Activated CD8-positive, alpha-beta memory T cell treated with anti-CD3 and anti-CD28 coated beads, Interleukin-2, amount 10 ng/mL, durations not matched to agents 7 days and 5 days (primary cell): Measurements from ENCODE around the gene IDI2. TPM values are rescaled to one million over a fixed set of nuclear protein-coding genes. Genes with fewer than 3 reads are reported as not detected.

Experiments used
- ATAC-seq: fragments of 150-1000 bp; cut with Tn5 transposase; one replicate; pipeline ENCODE4 v1.10.0; 2021; ENCODE audit warnings: moderate library complexity
- CTCF ChIA-PET: fragments of 350-600 bp; sonication (Branson Sonifier 250); formaldehyde crosslinking; loops from one replicate; lab custom pipeline; 2021; ENCODE audit warnings: antibody characterized with exemption; lab: Charles Lee
- DNase-seq: peaks from one replicate; pipeline ENCODE4 v3.0.0-alpha.2; 2020
- H3K27ac Mint-ChIP-seq: one replicate; pipeline ENCODE4 v1.8.0; 2021; ENCODE audit warnings: mild to moderate bottlenecking, mixed read lengths
- H3K27me3 Mint-ChIP-seq: one replicate; pipeline ENCODE4 v1.8.0; 2021; ENCODE audit warnings: mixed read lengths
- H3K36me3 Mint-ChIP-seq: one replicate; pipeline ENCODE4 v1.8.0; 2021; ENCODE audit warnings: mild to moderate bottlenecking, mixed read lengths
- H3K4me1 Mint-ChIP-seq: one replicate; pipeline ENCODE4 v1.8.0; 2021; ENCODE audit warnings: mixed read lengths
- H3K4me3 Mint-ChIP-seq: one replicate; pipeline ENCODE4 v1.8.0; 2021; ENCODE audit warnings: mild to moderate bottlenecking, moderate library complexity, mixed read lengths
- H3K9me3 Mint-ChIP-seq: one replicate; pipeline ENCODE4 v1.8.0; 2022; ENCODE audit warnings: low read depth, mixed read lengths
- total RNA-seq, 2 experiments: library from RNA; stranded (reverse); gene quantifications; one replicate each; pipeline ENCODE4 v1.2.3, GENCODE V29; 2021

The IDI2 gene
- total RNA-seq, 2 experiments from 2014 or later: not detected

GRCh38 chr10:994836-995558, 30.7 kb downstream of the IDI2 start:
- H3K27ac Mint-ChIP-seq: peak overlapping the region; percentile 5
- H3K4me1 Mint-ChIP-seq: peaks cover 31% of the 10 kb centered on the region
- peaks cover 74% of the 10 kb centered on the region for H3K36me3 Mint-ChIP-seq
- DNase-seq: no peak
- ATAC-seq: no peak
- H3K4me3 Mint-ChIP-seq: no peak overlapping the region
- no peaks in the 10 kb centered on the region for H3K27me3 Mint-ChIP-seq
- no peaks in the 10 kb centered on the region for H3K9me3 Mint-ChIP-seq
- CTCF ChIA-PET: no interaction called here

- no peak overlapping the region for H3K4me3 Mint-ChIP-seq
- ATAC-seq (no peak), DNase-seq (no peak)
- H3K27ac Mint-ChIP-seq: no peak overlapping the region
- peaks cover 62% of the 10 kb centered on the region for H3K36me3 Mint-ChIP-seq
- H3K9me3 Mint-ChIP-seq: no peaks in the 10 kb centered on the region
- H3K27me3 Mint-ChIP-seq: no peaks in the 10 kb centered on the region
- peaks cover 40% of the 10 kb centered on the region for H3K4me1 Mint-ChIP-seq
- CTCF ChIA-PET: interaction anchor here (0.7 kb wide), 1 partner anchor 58 kb away, joined by 3 read pairs; no protein-coding TSS in a partner anchor
Measured at GRCh38 chr10:992871-993270, 32.8 kb downstream of the IDI2 start.

GRCh38 chr10:992467-992866, 33.2 kb downstream of the IDI2 start:
- H3K4me3 Mint-ChIP-seq: no peak overlapping the region
- no peaks in the 10 kb centered on the region for H3K27me3 Mint-ChIP-seq
- ATAC-seq (no peak), DNase-seq (no peak)
- CTCF ChIA-PET: no interaction called here
- H3K27ac Mint-ChIP-seq: no peak overlapping the region
- H3K4me1 Mint-ChIP-seq: peaks cover 40% of the 10 kb centered on the region
- H3K9me3 Mint-ChIP-seq: no peaks in the 10 kb centered on the region
- peaks cover 58% of the 10 kb centered on the region for H3K36me3 Mint-ChIP-seq

GRCh38 chr10:990808-991207, 34.9 kb downstream of the IDI2 start:
- Mint-ChIP-seq H3K36me3 (peaks cover 44% of the 10 kb centered on the region), H3K4me3 (no peak overlapping the region), H3K4me1 (peaks cover 50% of the 10 kb centered on the region), H3K9me3 (no peaks in the 10 kb centered on the region), H3K27ac (peak overlapping the region; percentile 18), H3K27me3 (no peaks in the 10 kb centered on the region)
- DNase-seq (no peak), ATAC-seq (no peak)
- CTCF ChIA-PET: no interaction called here

GRCh38 chr10:988667-989545, 36.8 kb downstream of the IDI2 start:
- no peaks in the 10 kb centered on the region for H3K27me3 Mint-ChIP-seq
- CTCF ChIA-PET: interaction anchor here (1.1 to 1.4 kb wide), 2 partner anchors 59 to 60 kb away, joined by 3 read pairs; partner anchors contain the start of gene IDI1
- H3K27ac Mint-ChIP-seq: peak overlapping the region; percentile 92
- no peaks in the 10 kb centered on the region for H3K9me3 Mint-ChIP-seq
- DNase-seq (no peak), ATAC-seq (peak; percentile 37)
- H3K36me3 Mint-ChIP-seq: peaks cover 27% of the 10 kb centered on the region
- peaks cover 46% of the 10 kb centered on the region for H3K4me1 Mint-ChIP-seq
- peak overlapping the region; percentile 93 for H3K4me3 Mint-ChIP-seq

- peaks cover 24% of the 10 kb centered on the region for H3K36me3 Mint-ChIP-seq
- ATAC-seq (peak; percentile 98), DNase-seq (peak; percentile 98)
- H3K4me1 Mint-ChIP-seq: peaks cover 46% of the 10 kb centered on the region
- CTCF ChIA-PET: interaction anchor here (1.1 to 1.6 kb wide), 2 partner anchors 60 to 199 kb away, joined by 3 read pairs; partner anchors contain the start of gene IDI1
- H3K27me3 Mint-ChIP-seq: no peaks in the 10 kb centered on the region
- no peaks in the 10 kb centered on the region for H3K9me3 Mint-ChIP-seq
- peak within 1 kb of the TSS; percentile 92 for H3K27ac Mint-ChIP-seq
- peak within 1 kb of the TSS; percentile 93 for H3K4me3 Mint-ChIP-seq
Measured at GRCh38 chr10:987870-988666, 37.6 kb downstream of the IDI2 start, which contains the start of gene GTPBP4. Gene GTPBP4, plus strand, starts transcription at chr10:988434. Its CDS starts 46 bp downstream, at chr10:988480.

- Mint-ChIP-seq H3K27ac (peak overlapping the region; percentile 92), H3K4me1 (peaks cover 45% of the 10 kb centered on the region), H3K36me3 (peaks cover 21% of the 10 kb centered on the region), H3K27me3 (no peaks in the 10 kb centered on the region), H3K9me3 (no peaks in the 10 kb centered on the region), H3K4me3 (peak overlapping the region; percentile 93)
- CTCF ChIA-PET: interaction anchor here (1.6 kb wide), 1 partner anchor 199 kb away, joined by 3 read pairs; no protein-coding TSS in a partner anchor
- ATAC-seq: no peak
- no peak for DNase-seq
Measured at GRCh38 chr10:987620-987869, 38.1 kb downstream of the IDI2 start.

GRCh38 chr10:986881-987619, 38.6 kb downstream of the IDI2 start:
- Mint-ChIP-seq H3K27me3 (no peaks in the 10 kb centered on the region), H3K4me3 (peak overlapping the region; percentile 93), H3K4me1 (peaks cover 42% of the 10 kb centered on the region), H3K36me3 (peaks cover 18% of the 10 kb centered on the region), H3K9me3 (no peaks in the 10 kb centered on the region), H3K27ac (peak overlapping the region; percentile 92)
- CTCF ChIA-PET: interaction anchor here (1.0 to 1.6 kb wide), 3 partner anchors 16 to 198 kb away, joined by 3 read pairs; partner anchors contain the start of gene IDI1
- no peak for DNase-seq
- no peak for ATAC-seq

- DNase-seq (no peak), ATAC-seq (no peak)
- Mint-ChIP-seq H3K4me3 (no peak overlapping the region), H3K36me3 (peaks cover 17% of the 10 kb centered on the region), H3K27me3 (no peaks in the 10 kb centered on the region), H3K4me1 (peaks cover 41% of the 10 kb centered on the region), H3K27ac (no peak overlapping the region), H3K9me3 (no peaks in the 10 kb centered on the region)
- CTCF ChIA-PET: interaction anchor here (1.0 to 1.6 kb wide), 3 partner anchors 15 to 197 kb away, joined by 3 read pairs; partner anchors contain the start of gene IDI1
Measured at GRCh38 chr10:986137-986825, 39.4 kb downstream of the IDI2 start.

GRCh38 chr10:985361-985760, 40.3 kb downstream of the IDI2 start:
- H3K27ac Mint-ChIP-seq: no peak overlapping the region
- peaks cover 16% of the 10 kb centered on the region for H3K36me3 Mint-ChIP-seq
- peaks cover 31% of the 10 kb centered on the region for H3K4me1 Mint-ChIP-seq
- CTCF ChIA-PET: interaction anchor here (0.8 to 1.4 kb wide), 2 partner anchors 14 to 47 kb away, joined by 3 read pairs; no protein-coding TSS in a partner anchor
- H3K27me3 Mint-ChIP-seq: no peaks in the 10 kb centered on the region
- H3K9me3 Mint-ChIP-seq: peaks cover 5% of the 10 kb centered on the region
- no peak overlapping the region for H3K4me3 Mint-ChIP-seq
- ATAC-seq: no peak
- no peak for DNase-seq

GRCh38 chr10:983971-984655, 41.5 kb downstream of the IDI2 start:
- Mint-ChIP-seq H3K9me3 (peaks cover 6% of the 10 kb centered on the region), H3K36me3 (peaks cover 11% of the 10 kb centered on the region), H3K27ac (no peak overlapping the region), H3K4me3 (no peak overlapping the region), H3K27me3 (no peaks in the 10 kb centered on the region), H3K4me1 (peaks cover 19% of the 10 kb centered on the region)
- ATAC-seq (no peak), DNase-seq (no peak)
- CTCF ChIA-PET: no interaction called here
